Panc1 (cell line): ENCODE data around the gene MOB3A.

Experiments used
- POLR2AphosphoS5 ChIP-seq: IDR thresholded peaks from 2 replicates; pipeline ENCODE4 v1.6.1; 2012; ENCODE audit warnings: mild to moderate bottlenecking, low read depth, low read length, moderate library complexity
- TF ChIP-seq, protein P1 (sequence below): fragments of 450-650 bp; IDR thresholded peaks from 2 replicates; pipeline ENCODE4 v1.5.1; 2017; ENCODE audit warnings: mild to moderate bottlenecking

- TF ChIP-seq, protein P1, sequence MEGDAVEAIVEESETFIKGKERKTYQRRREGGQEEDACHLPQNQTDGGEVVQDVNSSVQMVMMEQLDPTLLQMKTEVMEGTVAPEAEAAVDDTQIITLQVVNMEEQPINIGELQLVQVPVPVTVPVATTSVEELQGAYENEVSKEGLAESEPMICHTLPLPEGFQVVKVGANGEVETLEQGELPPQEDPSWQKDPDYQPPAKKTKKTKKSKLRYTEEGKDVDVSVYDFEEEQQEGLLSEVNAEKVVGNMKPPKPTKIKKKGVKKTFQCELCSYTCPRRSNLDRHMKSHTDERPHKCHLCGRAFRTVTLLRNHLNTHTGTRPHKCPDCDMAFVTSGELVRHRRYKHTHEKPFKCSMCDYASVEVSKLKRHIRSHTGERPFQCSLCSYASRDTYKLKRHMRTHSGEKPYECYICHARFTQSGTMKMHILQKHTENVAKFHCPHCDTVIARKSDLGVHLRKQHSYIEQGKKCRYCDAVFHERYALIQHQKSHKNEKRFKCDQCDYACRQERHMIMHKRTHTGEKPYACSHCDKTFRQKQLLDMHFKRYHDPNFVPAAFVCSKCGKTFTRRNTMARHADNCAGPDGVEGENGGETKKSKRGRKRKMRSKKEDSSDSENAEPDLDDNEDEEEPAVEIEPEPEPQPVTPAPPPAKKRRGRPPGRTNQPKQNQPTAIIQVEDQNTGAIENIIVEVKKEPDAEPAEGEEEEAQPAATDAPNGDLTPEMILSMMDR = no peak
- no peak for TF ChIP-seq POLR2AphosphoS5
Measured at GRCh38 chr19:2132191-2132590, 36.1 kb upstream of the MOB3A start.
